Ectodermal cell (in vitro differentiated cells): ENCODE data around the gene ERC2.

Experiments used
- H3K27ac ChIP-seq: 2 replicates; pipeline ENCODE4 v1.7.0; 2013; ENCODE audit warnings: mild to moderate bottlenecking, low read depth, low read length; ENCODE audit not compliant: insufficient read depth, poor library complexity, severe bottlenecking
- H3K27me3 ChIP-seq: 2 replicates; pipeline ENCODE4 v1.7.0; 2013; ENCODE audit warnings: mild to moderate bottlenecking, low read length; ENCODE audit not compliant: insufficient read depth, control insufficient read depth, poor library complexity, severe bottlenecking
- H3K36me3 ChIP-seq: one replicate; pipeline ENCODE4 v1.7.0; 2013; ENCODE audit warnings: low read length; ENCODE audit not compliant: control insufficient read depth, insufficient read depth
- H3K4me1 ChIP-seq: one replicate; pipeline ENCODE4 v1.7.0; 2013; ENCODE audit warnings: low read length; ENCODE audit not compliant: control insufficient read depth, insufficient read depth
- H3K4me3 ChIP-seq: 2 replicates; pipeline ENCODE4 v1.7.0; 2013; ENCODE audit warnings: low read depth, low read length, control low read depth; ENCODE audit not compliant: insufficient read depth
- H3K9me3 ChIP-seq: 2 replicates; pipeline ENCODE4 v1.7.0; 2013; ENCODE audit warnings: mild to moderate bottlenecking, low read length, moderate library complexity; ENCODE audit not compliant: control insufficient read depth
- WGBS, 2 experiments: methylation state at CpG; one replicate each; pipeline ENCODE4 v1.1.7; 2013; ENCODE audit warnings: missing lambda C conversion rate in 2 of 2; 5-methylcytosine and 5-hydroxymethylcytosine counted together

ERC2 gene

GRCh38 chr3:55676643-55677042 is 791.6 kb downstream of the ERC2 start:
- Histone ChIP-seq H3K4me1 (no peaks in the 10 kb centered on the region), H3K36me3 (no peaks in the 10 kb centered on the region), H3K27ac (no peak overlapping the region), H3K9me3 (no peaks in the 10 kb centered on the region), H3K27me3 (no peaks in the 10 kb centered on the region), H3K4me3 (no peak overlapping the region)
- WGBS, 2 experiments = 93 to 97% methylated on average over 3 of the region's 3 CpGs

GRCh38 chr3:55675478-55675877 is 792.8 kb downstream of the ERC2 start:
- WGBS, 2 experiments = 91 to 92% methylated on average over 2 to 3 of the region's 3 CpGs
- Histone ChIP-seq H3K36me3 (no peaks in the 10 kb centered on the region), H3K4me1 (no peaks in the 10 kb centered on the region), H3K27me3 (no peaks in the 10 kb centered on the region), H3K27ac (no peak overlapping the region), H3K9me3 (no peaks in the 10 kb centered on the region), H3K4me3 (no peak overlapping the region)

GRCh38 chr3:55673764-55674163 is 794.5 kb downstream of the ERC2 start:
- Histone ChIP-seq H3K36me3 (no peaks in the 10 kb centered on the region), H3K27me3 (no peaks in the 10 kb centered on the region), H3K27ac (no peak overlapping the region), H3K9me3 (no peaks in the 10 kb centered on the region), H3K4me3 (no peak overlapping the region), H3K4me1 (no peaks in the 10 kb centered on the region)
- WGBS, 2 experiments = 80 to 82% methylated on average over 5 to 6 of the region's 6 CpGs

- WGBS, 2 experiments = 96 to 99% methylated on average over 2 of the region's 2 CpGs
- Histone ChIP-seq H3K27ac (no peak overlapping the region), H3K4me1 (peaks cover 11% of the 10 kb centered on the region)
These were observed 799.1 kb downstream of the ERC2 start for GRCh38 chr3:55669133-55669532.

GRCh38 chr3:55668359-55668758 is 799.9 kb downstream of the ERC2 start:
- Histone ChIP-seq H3K27ac (no peak overlapping the region), H3K4me3 (no peak overlapping the region), H3K36me3 (no peaks in the 10 kb centered on the region), H3K4me1 (peaks cover 16% of the 10 kb centered on the region), H3K9me3 (no peaks in the 10 kb centered on the region), H3K27me3 (no peaks in the 10 kb centered on the region)
- WGBS, 2 experiments = 87 to 90% methylated on average over 3 of the region's 4 CpGs

More at GRCh38 chr3:55669133-55669532, 799.1 kb downstream of the ERC2 start:
- Histone ChIP-seq H3K9me3 (no peaks in the 10 kb centered on the region), H3K4me3 (no peak overlapping the region), H3K27me3 (no peaks in the 10 kb centered on the region), H3K36me3 (no peaks in the 10 kb centered on the region)

- Histone ChIP-seq H3K4me3 (no peak overlapping the region), H3K9me3 (no peaks in the 10 kb centered on the region), H3K36me3 (no peaks in the 10 kb centered on the region), H3K4me1 (peaks cover 22% of the 10 kb centered on the region), H3K27me3 (no peaks in the 10 kb centered on the region), H3K27ac (no peak overlapping the region)
- WGBS, 2 experiments = 54 to 61% methylated on average over 14 of the region's 14 CpGs
These were observed 803.9 kb downstream of the ERC2 start for GRCh38 chr3:55664387-55664786.

- H3K27ac ChIP-seq = no peak overlapping the region
- no peaks in the 10 kb centered on the region for H3K27me3 ChIP-seq
- H3K36me3 ChIP-seq = no peaks in the 10 kb centered on the region
- H3K4me3 ChIP-seq = no peak overlapping the region
- WGBS, 2 experiments = 75 to 85% methylated on average over 1 of the region's 2 CpGs
- H3K9me3 ChIP-seq = no peaks in the 10 kb centered on the region
- peaks cover 22% of the 10 kb centered on the region for H3K4me1 ChIP-seq
These were observed 805.6 kb downstream of the ERC2 start for GRCh38 chr3:55662683-55663082.

- peaks cover 22% of the 10 kb centered on the region for H3K4me1 ChIP-seq
- no peaks in the 10 kb centered on the region for H3K9me3 ChIP-seq
- 84 to 91% methylated on average over 1 to 4 of the region's 4 CpGs for WGBS, 2 experiments
- no peak overlapping the region for H3K4me3 ChIP-seq
- H3K36me3 ChIP-seq = no peaks in the 10 kb centered on the region
- no peak overlapping the region for H3K27ac ChIP-seq
- no peaks in the 10 kb centered on the region for H3K27me3 ChIP-seq
These were observed 806.7 kb downstream of the ERC2 start for GRCh38 chr3:55661571-55661970.

- WGBS, 2 experiments = 89 to 91% methylated on average over 4 of the region's 4 CpGs
- Histone ChIP-seq H3K9me3 (no peaks in the 10 kb centered on the region), H3K36me3 (no peaks in the 10 kb centered on the region), H3K27me3 (no peaks in the 10 kb centered on the region), H3K27ac (no peak overlapping the region), H3K4me1 (peaks cover 22% of the 10 kb centered on the region), H3K4me3 (no peak overlapping the region)
These were observed 807.1 kb downstream of the ERC2 start for GRCh38 chr3:55661141-55661540.

GRCh38 chr3:55660642-55661041 is 807.6 kb downstream of the ERC2 start:
- Histone ChIP-seq H3K4me3 (no peak overlapping the region), H3K27me3 (no peaks in the 10 kb centered on the region), H3K27ac (no peak overlapping the region), H3K9me3 (no peaks in the 10 kb centered on the region), H3K36me3 (no peaks in the 10 kb centered on the region), H3K4me1 (peaks cover 22% of the 10 kb centered on the region)
- WGBS, 2 experiments = 92 to 97% methylated on average over 2 of the region's 2 CpGs

- Histone ChIP-seq H3K4me3 (no peak overlapping the region), H3K36me3 (no peaks in the 10 kb centered on the region), H3K27ac (no peak overlapping the region), H3K9me3 (no peaks in the 10 kb centered on the region), H3K4me1 (peaks cover 16% of the 10 kb centered on the region), H3K27me3 (no peaks in the 10 kb centered on the region)
- WGBS, 2 experiments = 90 to 92% methylated on average over 5 of the region's 5 CpGs
These were observed 808.6 kb downstream of the ERC2 start for GRCh38 chr3:55659701-55660100.
